Karpas-422 (cell line): ENCODE data around the gene TES. TPM values are rescaled to one million over a fixed set of nuclear protein-coding genes. Genes with fewer than 3 reads are reported as not detected.

Experiments
- DNase-seq: peaks from one replicate; pipeline ENCODE4 v3.0.0-alpha.2; 2015
- H2AFZ ChIP-seq: fragments of 200-600 bp; sonication (generic); 2 replicates; pipeline ENCODE4 v1.6.1; 2014; ENCODE audit warnings: antibody characterized with exemption, low read length, mixed read lengths
- H3K27ac ChIP-seq: fragments of 200-600 bp; sonication (generic); 2 replicates; pipeline ENCODE4 v1.5.1; 2014; ENCODE audit warnings: mild to moderate bottlenecking, low read length, moderate library complexity
- H3K27me3 ChIP-seq: fragments of 200-600 bp; sonication (generic); 2 replicates; pipeline ENCODE4 v1.6.1; 2014; ENCODE audit warnings: low read length, mixed read lengths
- H3K36me3 ChIP-seq: fragments of 200-600 bp; sonication (generic); 2 replicates; pipeline ENCODE4 v1.6.1; 2014; ENCODE audit warnings: low read length, mixed read lengths; ENCODE audit not compliant: insufficient read depth
- H3K4me1 ChIP-seq: fragments of 200-600 bp; sonication (generic); 2 replicates; pipeline ENCODE4 v1.6.1; 2014; ENCODE audit warnings: mild to moderate bottlenecking, low read length, mixed read lengths
- H3K4me2 ChIP-seq: fragments of 200-600 bp; sonication (generic); 2 replicates; pipeline ENCODE4 v1.6.1; 2014; ENCODE audit warnings: low read length, low read depth, mild to moderate bottlenecking; ENCODE audit not compliant: poor library complexity, severe bottlenecking
- H3K4me3 ChIP-seq: fragments of 200-600 bp; sonication (generic); 2 replicates; pipeline ENCODE4 v1.5.1; 2014; ENCODE audit warnings: mild to moderate bottlenecking, antibody characterized with exemption, low read length, mixed read lengths
- H3K79me2 ChIP-seq: fragments of 200-600 bp; sonication (generic); 2 replicates; pipeline ENCODE4 v1.6.1; 2014; ENCODE audit warnings: mild to moderate bottlenecking, low read length, mixed read lengths
- H3K9ac ChIP-seq: fragments of 200-600 bp; sonication (generic); 2 replicates; pipeline ENCODE4 v1.6.0; 2014; ENCODE audit warnings: low read length
- H3K9me2 ChIP-seq: fragments of 200-600 bp; sonication (generic), shearing (Covaris generic); replicated peaks from 2 replicates; pipeline ENCODE4 v1.6.0; 2014; ENCODE audit warnings: mild to moderate bottlenecking, low read length, moderate library complexity; ENCODE audit not compliant: insufficient read depth
- H3K9me3 ChIP-seq: fragments of 300-700, 200-600 bp; sonication (generic); 2 replicates; pipeline ENCODE4 v1.6.1; 2014; ENCODE audit warnings: low read length, mixed read lengths
- H4K20me1 ChIP-seq: fragments of 200-600 bp; sonication (generic); 2 replicates; pipeline ENCODE4 v1.6.1; 2014; ENCODE audit warnings: mild to moderate bottlenecking, antibody characterized with exemption, low read length, low read depth; ENCODE audit not compliant: insufficient read depth
- total RNA-seq: library from RNA; depleted of rRNA; stranded (reverse); fragments of >200 nt; shearing (Covaris generic); gene quantifications from 2 replicates; pipeline ENCODE4 v1.2.3, GENCODE V29; 2014; ENCODE audit warnings: low replicate concordance

TES gene
- total RNA-seq, 1 experiment from 2014 or later: not detected

- H2AFZ ChIP-seq: no peak overlapping the region
- no peak overlapping the region for H3K27ac ChIP-seq
- H3K4me3 ChIP-seq: no peak overlapping the region
- no peaks in the 10 kb centered on the region for H3K9me3 ChIP-seq
- no peak overlapping the region for H3K4me2 ChIP-seq
- no peaks in the 10 kb centered on the region for H3K9me2 ChIP-seq
- no peaks in the 10 kb centered on the region for H4K20me1 ChIP-seq
- no peaks in the 10 kb centered on the region for H3K36me3 ChIP-seq
- no peak overlapping the region for H3K9ac ChIP-seq
- H3K4me1 ChIP-seq: no peaks in the 10 kb centered on the region
- no peaks in the 10 kb centered on the region for H3K27me3 ChIP-seq
- no peaks in the 10 kb centered on the region for H3K79me2 ChIP-seq
- DNase-seq: no peak
These were observed 13.4 kb upstream of the TES start for GRCh38 chr7:116196947-116197346.

GRCh38 chr7:116197360-116197759 lies 13.0 kb upstream of the TES start:
- no peak overlapping the region for H3K4me2 ChIP-seq
- H3K4me1 ChIP-seq: no peaks in the 10 kb centered on the region
- H3K27me3 ChIP-seq: no peaks in the 10 kb centered on the region
- H3K79me2 ChIP-seq: no peaks in the 10 kb centered on the region
- H3K9me2 ChIP-seq: no peaks in the 10 kb centered on the region
- H3K36me3 ChIP-seq: no peaks in the 10 kb centered on the region
- H3K9me3 ChIP-seq: no peaks in the 10 kb centered on the region
- H3K27ac ChIP-seq: no peak overlapping the region
- H2AFZ ChIP-seq: no peak overlapping the region
- H4K20me1 ChIP-seq: no peaks in the 10 kb centered on the region
- DNase-seq: no peak
- H3K9ac ChIP-seq: no peak overlapping the region
- H3K4me3 ChIP-seq: no peak overlapping the region

GRCh38 chr7:116198748-116199410 lies 11.5 kb upstream of the TES start:
- Histone ChIP-seq H3K4me3 (no peak overlapping the region), H3K4me2 (no peak overlapping the region), H3K27me3 (no peaks in the 10 kb centered on the region), H2AFZ (no peak overlapping the region), H3K36me3 (no peaks in the 10 kb centered on the region), H3K9me3 (no peaks in the 10 kb centered on the region), H3K79me2 (no peaks in the 10 kb centered on the region), H4K20me1 (no peaks in the 10 kb centered on the region), H3K27ac (no peak overlapping the region), H3K9me2 (no peaks in the 10 kb centered on the region), H3K4me1 (no peaks in the 10 kb centered on the region), H3K9ac (no peak overlapping the region)
- DNase-seq: no peak

- no peaks in the 10 kb centered on the region for H3K36me3 ChIP-seq
- no peaks in the 10 kb centered on the region for H4K20me1 ChIP-seq
- H3K4me2 ChIP-seq: no peak overlapping the region
- H3K27me3 ChIP-seq: no peaks in the 10 kb centered on the region
- no peaks in the 10 kb centered on the region for H3K9me2 ChIP-seq
- no peak overlapping the region for H3K27ac ChIP-seq
- no peak overlapping the region for H3K9ac ChIP-seq
- no peak overlapping the region for H2AFZ ChIP-seq
- H3K4me3 ChIP-seq: no peak overlapping the region
- H3K9me3 ChIP-seq: no peaks in the 10 kb centered on the region
- DNase-seq: no peak
- no peaks in the 10 kb centered on the region for H3K4me1 ChIP-seq
- no peaks in the 10 kb centered on the region for H3K79me2 ChIP-seq
These were observed 9.4 kb upstream of the TES start for GRCh38 chr7:116200963-116201362.

- Histone ChIP-seq H3K9me3 (no peaks in the 10 kb centered on the region), H3K9me2 (no peaks in the 10 kb centered on the region), H4K20me1 (no peaks in the 10 kb centered on the region)
These were observed 4.2 kb upstream of the TES start for GRCh38 chr7:116206141-116206540.

GRCh38 chr7:116208919-116209318 lies 1.4 kb upstream of the TES start:
- Histone ChIP-seq H3K4me2 (no peak overlapping the region), H3K79me2 (no peaks in the 10 kb centered on the region), H3K4me1 (peaks cover 10% of the 10 kb centered on the region), H3K27ac (no peak overlapping the region), H4K20me1 (no peaks in the 10 kb centered on the region), H3K9me3 (no peaks in the 10 kb centered on the region), H3K4me3 (no peak overlapping the region), H3K27me3 (no peaks in the 10 kb centered on the region), H3K9me2 (no peaks in the 10 kb centered on the region), H3K9ac (no peak overlapping the region), H2AFZ (no peak overlapping the region), H3K36me3 (no peaks in the 10 kb centered on the region)
- DNase-seq: no peak

More at GRCh38 chr7:116206141-116206540, 4.2 kb upstream of the TES start:
- H3K9ac ChIP-seq: no peak overlapping the region
- no peak overlapping the region for H2AFZ ChIP-seq
- peaks cover 4% of the 10 kb centered on the region for H3K4me1 ChIP-seq
- H3K4me3 ChIP-seq: no peak overlapping the region
- no peak overlapping the region for H3K27ac ChIP-seq
- H3K4me2 ChIP-seq: no peak overlapping the region
- no peak for DNase-seq
- no peaks in the 10 kb centered on the region for H3K27me3 ChIP-seq
- no peaks in the 10 kb centered on the region for H3K79me2 ChIP-seq
- no peaks in the 10 kb centered on the region for H3K36me3 ChIP-seq

GRCh38 chr7:116209561-116210070 lies 723 bp upstream of the TES start:
- Histone ChIP-seq H3K79me2 (no peaks in the 10 kb centered on the region), H3K27ac (no peak overlapping the region), H3K4me1 (peaks cover 10% of the 10 kb centered on the region), H3K27me3 (no peaks in the 10 kb centered on the region), H3K4me2 (no peak overlapping the region), H3K9ac (no peak overlapping the region), H3K9me2 (no peaks in the 10 kb centered on the region), H3K9me3 (no peaks in the 10 kb centered on the region), H3K36me3 (no peaks in the 10 kb centered on the region), H4K20me1 (no peaks in the 10 kb centered on the region), H3K4me3 (no peak overlapping the region), H2AFZ (no peak overlapping the region)
- no peak for DNase-seq

GRCh38 chr7:116211006-116211912 lies 920 bp downstream of the TES start:
- Histone ChIP-seq H3K4me1 (peaks cover 10% of the 10 kb centered on the region), H3K36me3 (no peaks in the 10 kb centered on the region)

More at GRCh38 chr7:116211006-116211912, 920 bp downstream of the TES start:
- H3K27me3 ChIP-seq: no peaks in the 10 kb centered on the region
- H3K79me2 ChIP-seq: no peaks in the 10 kb centered on the region
- H2AFZ ChIP-seq: 0 out of 2 replicates have a peak overlapping the region, but pooled peaks have one; percentile 41
- DNase-seq: peak; percentile 43
- H3K9me3 ChIP-seq: no peaks in the 10 kb centered on the region
- H3K4me3 ChIP-seq: peak overlapping the region; percentile 37; the same call in 1 of the 2 replicates
- 0 out of 2 replicates have a peak overlapping the region, but pooled peaks have one; percentile 20 for H3K9ac ChIP-seq
- H3K27ac ChIP-seq: no peak overlapping the region
- H4K20me1 ChIP-seq: no peaks in the 10 kb centered on the region
- H3K4me2 ChIP-seq: peak overlapping the region; percentile 50
- H3K9me2 ChIP-seq: no peaks in the 10 kb centered on the region
